ENCODE data around the gene SLC35A5.

Gene SLC35A5

GRCh38 chr3:112627419-112627818 is 65.6 kb downstream of the SLC35A5 start:
- DNase-seq (ENCODE audit: low spot score) = no peak

DNA sequence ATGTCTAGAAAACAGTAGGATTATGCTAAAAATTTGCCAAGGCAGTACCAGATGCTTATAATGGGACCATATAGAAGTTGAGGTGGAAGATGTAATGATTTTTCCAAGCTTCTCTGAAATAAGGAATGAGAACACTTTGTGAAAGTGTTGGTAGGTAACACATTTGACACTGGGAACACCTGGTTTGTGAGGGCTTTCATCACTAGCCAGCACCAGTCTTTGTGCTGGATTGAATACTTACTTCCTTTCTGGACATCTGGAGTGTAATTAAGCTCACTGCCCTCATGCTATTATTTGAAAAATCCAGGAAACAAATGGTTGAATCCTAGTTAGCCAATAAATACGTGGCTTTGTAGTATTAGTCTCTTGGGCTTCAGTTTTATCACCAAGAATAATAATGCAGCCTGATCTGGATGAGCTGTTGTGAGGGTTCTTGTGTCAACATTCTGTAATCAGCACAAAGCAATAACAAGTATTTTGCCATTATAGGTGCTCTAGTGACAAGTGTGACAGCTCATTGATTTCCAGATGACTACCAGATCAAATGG is 66.1 kb downstream of the SLC35A5 start:
- no peak for DNase-seq (ENCODE audit: low spot score)

DNA sequence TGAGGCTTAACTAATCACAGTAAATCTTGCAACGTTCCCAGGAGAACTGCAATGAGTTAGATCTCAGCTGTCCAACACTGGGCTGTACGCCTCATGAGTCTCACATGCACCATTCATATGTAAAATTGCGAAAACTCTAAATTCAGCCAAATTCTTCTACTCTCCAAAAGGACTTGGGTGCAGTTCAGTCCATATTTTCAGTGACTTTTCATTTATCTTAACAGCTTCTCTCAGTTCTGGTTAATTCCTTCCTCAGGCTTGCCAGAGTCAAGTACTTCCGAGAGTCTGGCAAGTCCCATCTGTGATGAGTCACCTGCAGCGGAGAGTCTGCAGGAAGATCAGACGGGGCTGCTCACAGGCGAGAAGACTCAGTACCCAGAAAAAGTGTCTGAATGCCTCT is 67.6 kb downstream of the SLC35A5 start:
- DNase-seq (ENCODE audit: low spot score) = no peak

- DNase-seq (ENCODE audit: low spot score) = no peak
Measured at GRCh38 chr3:112631257-112631656, 69.4 kb downstream of the SLC35A5 start.

GRCh38 chr3:112632596-112632995 is 70.8 kb downstream of the SLC35A5 start:
- DNase-seq (ENCODE audit: low spot score) = no peak

GRCh38 chr3:112633191-112633590 is 71.3 kb downstream of the SLC35A5 start:
- no peak for DNase-seq (ENCODE audit: low spot score)

GRCh38 chr3:112633757-112634156 is 71.9 kb downstream of the SLC35A5 start:
- DNase-seq (ENCODE audit: low spot score) = no peak

- no peak for DNase-seq (ENCODE audit: low spot score)
Measured at GRCh38 chr3:112634786-112635541, 73.1 kb downstream of the SLC35A5 start.
